ENCODE results near the gene SLCO1B3.

DNA sequence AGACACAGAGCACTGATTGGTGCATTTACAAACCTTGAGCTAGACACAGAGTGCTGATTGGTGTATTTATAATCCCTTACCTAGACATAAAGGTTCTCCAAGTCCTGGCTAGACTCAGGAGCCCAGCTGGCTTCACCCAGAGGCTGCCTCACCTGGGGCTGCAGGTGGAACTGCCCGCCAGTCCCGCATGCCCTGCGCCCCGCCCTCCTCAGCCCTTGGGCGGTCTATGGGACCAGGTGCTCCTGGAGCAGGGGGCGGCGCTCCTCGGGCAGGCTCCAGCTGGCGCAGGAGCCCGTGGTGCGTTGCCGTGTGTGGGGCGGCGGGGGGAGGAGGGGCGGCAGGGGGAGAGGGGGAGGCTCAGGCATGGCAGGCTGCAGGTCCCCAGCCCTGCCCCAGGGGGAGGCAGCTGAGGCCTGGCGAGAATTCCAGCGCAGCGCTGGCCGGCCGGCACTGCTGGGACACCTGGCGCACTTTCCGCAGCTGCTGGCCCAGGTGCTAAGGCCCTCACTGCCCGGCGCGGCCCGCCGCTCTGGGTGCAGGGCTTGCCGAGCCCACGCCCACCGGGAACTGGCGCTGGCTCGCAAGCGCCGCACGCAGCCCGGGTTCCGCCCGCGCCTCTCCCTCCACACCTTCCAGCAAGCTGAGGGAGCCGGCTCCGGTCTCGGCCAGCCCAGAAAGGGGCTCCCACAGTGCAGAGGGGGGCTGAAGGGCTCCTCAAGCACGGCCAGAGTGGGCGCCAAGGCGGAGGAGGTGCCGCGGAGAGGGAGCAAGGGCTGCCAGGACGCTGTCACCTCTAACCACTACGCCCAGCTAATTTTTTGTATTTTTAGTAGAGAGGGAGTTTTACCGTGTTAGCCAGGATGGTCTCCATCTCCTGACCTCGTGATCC, 3.1 kb upstream of the SLCO1B3 start:
- TF ChIP-seq, protein P1, sequence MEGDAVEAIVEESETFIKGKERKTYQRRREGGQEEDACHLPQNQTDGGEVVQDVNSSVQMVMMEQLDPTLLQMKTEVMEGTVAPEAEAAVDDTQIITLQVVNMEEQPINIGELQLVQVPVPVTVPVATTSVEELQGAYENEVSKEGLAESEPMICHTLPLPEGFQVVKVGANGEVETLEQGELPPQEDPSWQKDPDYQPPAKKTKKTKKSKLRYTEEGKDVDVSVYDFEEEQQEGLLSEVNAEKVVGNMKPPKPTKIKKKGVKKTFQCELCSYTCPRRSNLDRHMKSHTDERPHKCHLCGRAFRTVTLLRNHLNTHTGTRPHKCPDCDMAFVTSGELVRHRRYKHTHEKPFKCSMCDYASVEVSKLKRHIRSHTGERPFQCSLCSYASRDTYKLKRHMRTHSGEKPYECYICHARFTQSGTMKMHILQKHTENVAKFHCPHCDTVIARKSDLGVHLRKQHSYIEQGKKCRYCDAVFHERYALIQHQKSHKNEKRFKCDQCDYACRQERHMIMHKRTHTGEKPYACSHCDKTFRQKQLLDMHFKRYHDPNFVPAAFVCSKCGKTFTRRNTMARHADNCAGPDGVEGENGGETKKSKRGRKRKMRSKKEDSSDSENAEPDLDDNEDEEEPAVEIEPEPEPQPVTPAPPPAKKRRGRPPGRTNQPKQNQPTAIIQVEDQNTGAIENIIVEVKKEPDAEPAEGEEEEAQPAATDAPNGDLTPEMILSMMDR (IDR thresholded peaks at IDR 0.05; ENCODE audit: insufficient read depth, low read length, poor library complexity, severe bottlenecking) = no peak
- TF ChIP-seq EZH2phosphoT487 (conservative IDR thresholded peaks at IDR 0.05; ENCODE audit: low read length) = no peak
